G401 (cell line): ENCODE results near the gene RB1. TPM values are rescaled to one million over a fixed set of nuclear protein-coding genes. Genes with fewer than 3 reads are reported as not detected.
A peak's percentile ranks its signal among the peaks of the same experiment; 100 is the strongest.
"Not testable (repeated sequence)": the region's sequence is repeated elsewhere in the genome, so short reads cannot be mapped to it uniquely, and the experiment has no call there.

Experiments
- DNase-seq: peaks from one replicate; pipeline ENCODE4 v3.0.0-alpha.2; 2015; ENCODE audit warnings: low spot score
- in situ Hi-C: cut with HindIII; loops from 2 replicates; pipeline ENCODE4 v1.10.0; 2016; ENCODE audit warnings: low sequenced_read_pairs, mixed read lengths
- total RNA-seq: library from RNA; depleted of rRNA; stranded (reverse); fragments of >200 nt; shearing (Covaris generic); gene quantifications from 2 replicates; pipeline ENCODE4 v1.2.3, GENCODE V29; 2014

Gene RB1
- total RNA-seq, 1 experiment from 2014 or later: 24.8 TPM

- peak; percentile 66 for DNase-seq
- in situ Hi-C loops: no loop called here
Measured at GRCh38 chr13:48334534-48335127, 31.1 kb downstream of the RB1 start.

DNA sequence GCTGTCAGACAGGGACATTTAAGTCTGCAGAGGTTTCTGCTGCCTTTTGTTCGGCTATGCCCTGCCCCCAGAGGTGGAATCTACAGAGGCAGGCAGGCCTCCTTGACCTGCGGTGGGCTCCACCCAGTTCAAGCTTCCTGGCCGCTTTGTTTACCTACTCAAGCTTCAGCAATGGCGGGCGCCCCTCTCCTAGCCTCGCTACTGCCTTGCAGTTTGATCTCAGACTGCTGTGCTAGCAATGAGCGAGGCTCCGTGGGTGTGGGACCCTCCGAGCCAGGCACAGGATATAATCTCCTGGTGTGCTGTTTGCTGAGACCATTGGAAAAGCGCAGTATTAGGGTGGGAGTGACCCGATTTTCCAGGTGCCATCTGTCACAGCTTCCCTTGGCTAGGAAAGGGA lies 35.6 kb downstream of the RB1 start:
- DNase-seq, in situ Hi-C loops: not testable (repeated sequence)

DNA sequence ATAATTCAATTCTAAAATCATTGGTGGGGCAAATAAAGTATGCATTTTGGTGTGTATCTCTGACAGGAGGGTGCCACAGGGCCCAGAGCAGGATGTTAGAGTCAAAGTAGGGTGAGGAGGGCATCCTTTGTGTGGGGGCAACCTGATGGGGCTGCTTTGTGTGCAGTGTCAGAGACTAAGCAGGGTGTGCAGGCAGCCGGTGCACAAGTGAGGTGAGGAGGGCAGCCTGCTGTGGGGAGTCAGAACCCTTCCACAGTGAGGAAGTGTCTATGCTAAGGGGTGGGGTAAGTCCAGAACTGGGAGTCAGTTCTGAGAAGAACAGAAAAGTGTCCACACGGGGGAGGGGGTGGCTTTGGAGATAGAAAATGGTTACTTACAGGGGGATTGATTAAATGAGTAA lies 40.7 kb downstream of the RB1 start:
- in situ Hi-C loops: no loop called here
- DNase-seq: no peak

- no peak for DNase-seq
- in situ Hi-C loops: no loop called here
Measured at GRCh38 chr13:48346583-48346982, 43.0 kb downstream of the RB1 start.

GRCh38 chr13:48349525-48349924 lies 46.0 kb downstream of the RB1 start:
- in situ Hi-C loops: no loop called here
- no peak for DNase-seq

DNA sequence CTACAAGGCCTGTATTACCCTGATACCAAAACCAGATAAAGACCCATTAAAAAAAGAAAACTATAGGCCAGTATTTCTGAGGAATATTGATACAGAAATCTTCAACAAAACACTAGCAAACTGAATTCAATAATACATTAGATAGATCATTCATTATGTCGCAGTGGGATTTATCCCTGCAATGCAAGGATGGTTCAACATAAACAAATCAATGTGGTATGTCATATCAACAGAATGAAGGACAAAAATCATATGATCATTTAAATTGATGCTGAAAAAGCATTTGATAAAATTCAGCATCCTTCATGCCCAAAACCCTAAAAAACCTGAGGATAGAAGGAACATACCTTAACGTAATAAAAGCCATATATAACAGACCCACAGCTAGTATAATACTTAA lies 50.0 kb downstream of the RB1 start:
- in situ Hi-C loops: no loop called here
- no peak for DNase-seq

GRCh38 chr13:48355524-48355923 lies 52.0 kb downstream of the RB1 start:
- in situ Hi-C loops, DNase-seq: not testable (repeated sequence)

GRCh38 chr13:48356750-48357149 lies 53.2 kb downstream of the RB1 start:
- no peak for DNase-seq
- in situ Hi-C loops: no loop called here

DNA sequence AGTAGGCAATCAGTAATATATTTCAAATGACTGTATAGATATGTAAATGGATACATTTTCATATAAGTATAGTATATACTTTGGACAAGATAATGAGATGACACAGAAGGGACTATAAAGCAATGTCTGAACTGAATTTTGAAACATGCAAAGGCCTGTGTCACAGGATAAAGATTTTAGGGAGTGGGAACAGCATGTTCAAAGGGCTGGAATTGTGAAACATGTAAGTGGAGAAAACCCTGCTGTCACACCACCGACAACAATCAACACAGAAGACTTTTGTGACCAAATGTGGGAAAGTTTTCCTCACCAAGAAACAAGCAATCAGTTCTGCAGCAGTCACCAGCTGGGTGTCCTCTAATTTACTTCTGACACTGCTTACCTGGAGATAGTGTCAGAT lies 66.4 kb downstream of the RB1 start:
- no peak for DNase-seq
- in situ Hi-C loops: no loop called here

DNA sequence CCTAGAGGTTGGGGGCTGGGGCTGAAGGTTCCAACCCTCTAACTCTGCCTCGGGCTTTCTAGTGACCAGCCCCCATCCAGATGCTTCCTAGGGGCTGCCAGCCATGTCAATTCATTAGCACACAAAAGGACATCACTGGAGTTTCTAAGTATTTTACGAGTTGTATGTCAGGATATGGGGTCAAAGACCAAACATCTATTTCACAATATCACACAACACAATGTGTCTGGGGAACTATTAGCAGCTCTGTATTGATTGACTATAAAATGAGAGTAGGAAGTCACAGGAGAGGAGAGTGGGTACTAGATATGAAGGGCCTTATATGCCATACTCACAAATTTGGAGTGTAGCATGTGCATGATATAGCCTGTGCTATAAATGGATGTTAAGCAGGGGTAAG lies 67.3 kb downstream of the RB1 start:
- in situ Hi-C loops: no loop called here
- DNase-seq: no peak

DNA sequence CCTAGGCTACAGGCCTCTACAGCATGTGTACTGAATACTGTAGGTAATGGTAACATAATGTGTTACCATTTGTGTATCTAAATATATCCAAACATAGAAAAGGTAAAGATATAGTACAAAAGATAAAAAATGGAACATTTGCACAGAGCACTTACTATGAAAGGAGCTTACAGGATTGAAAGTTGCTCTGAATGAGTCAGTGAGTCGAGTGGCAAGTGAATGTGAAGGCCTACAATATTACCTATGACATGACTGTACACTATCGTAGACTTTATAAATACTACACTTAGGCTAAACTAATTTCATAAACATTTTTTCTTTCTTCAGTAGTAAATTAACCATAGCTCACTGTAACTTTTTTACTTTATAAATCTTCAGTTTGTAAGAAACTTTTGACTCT lies 74.3 kb downstream of the RB1 start:
- in situ Hi-C loops: no loop called here

GRCh38 chr13:48380581-48380980 lies 77.0 kb downstream of the RB1 start:
- in situ Hi-C loops: no loop called here
- no peak for DNase-seq

More for the DNA sequence above, 74.3 kb downstream of the RB1 start:
- DNase-seq: no peak

GRCh38 chr13:48383384-48383783 lies 79.8 kb downstream of the RB1 start:
- in situ Hi-C loops: no loop called here
- DNase-seq: no peak

DNA sequence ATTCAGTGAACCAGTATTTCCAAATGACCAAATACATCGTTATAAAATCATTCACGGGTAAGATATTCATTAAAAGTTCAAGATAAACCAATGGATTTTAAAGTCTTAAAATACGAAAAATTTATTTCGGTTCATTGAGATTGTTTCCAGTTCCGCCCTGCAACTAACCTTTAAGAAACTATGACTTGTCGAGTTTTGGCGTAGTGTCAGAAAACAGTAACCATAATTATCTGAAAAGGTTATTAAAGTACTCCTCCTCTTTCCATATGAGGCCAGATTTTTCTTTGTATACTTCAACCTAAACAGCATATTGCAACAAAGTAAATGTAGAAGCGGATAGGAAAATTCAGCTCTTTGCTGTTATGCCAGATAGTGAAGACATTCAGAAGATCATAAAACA lies 83.3 kb downstream of the RB1 start:
- in situ Hi-C loops: no loop called here
- no peak for DNase-seq

GRCh38 chr13:48391257-48391656 lies 87.7 kb downstream of the RB1 start:
- no peak for DNase-seq
- in situ Hi-C loops: no loop called here

- in situ Hi-C loops: no loop called here
- DNase-seq: no peak
Measured at GRCh38 chr13:48393030-48393697, 89.6 kb downstream of the RB1 start.

DNA sequence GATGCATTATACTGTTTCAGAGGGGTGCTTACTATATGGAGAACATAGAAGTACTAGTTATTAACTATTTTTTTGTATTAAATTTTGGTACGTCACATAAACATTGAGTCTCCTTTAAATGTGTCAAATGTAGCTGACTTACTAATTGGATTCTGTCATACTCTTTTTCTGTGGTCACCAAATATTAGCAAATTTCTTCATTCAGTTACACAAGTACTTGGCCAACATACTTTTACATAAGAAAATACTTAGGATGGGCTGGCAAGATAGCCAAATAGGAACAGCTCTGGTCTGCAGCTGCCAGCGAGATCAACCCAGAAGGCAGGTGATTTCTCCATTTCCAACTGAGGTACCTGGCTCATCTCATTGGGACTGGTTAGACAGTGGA lies 90.1 kb downstream of the RB1 start:
- DNase-seq: no peak
- in situ Hi-C loops: no loop called here

GRCh38 chr13:48397744-48398143 lies 94.2 kb downstream of the RB1 start:
- no peak for DNase-seq
- in situ Hi-C loops: no loop called here

GRCh38 chr13:48398450-48399095 lies 95.0 kb downstream of the RB1 start:
- DNase-seq: no peak
- in situ Hi-C loops: no loop called here

DNA sequence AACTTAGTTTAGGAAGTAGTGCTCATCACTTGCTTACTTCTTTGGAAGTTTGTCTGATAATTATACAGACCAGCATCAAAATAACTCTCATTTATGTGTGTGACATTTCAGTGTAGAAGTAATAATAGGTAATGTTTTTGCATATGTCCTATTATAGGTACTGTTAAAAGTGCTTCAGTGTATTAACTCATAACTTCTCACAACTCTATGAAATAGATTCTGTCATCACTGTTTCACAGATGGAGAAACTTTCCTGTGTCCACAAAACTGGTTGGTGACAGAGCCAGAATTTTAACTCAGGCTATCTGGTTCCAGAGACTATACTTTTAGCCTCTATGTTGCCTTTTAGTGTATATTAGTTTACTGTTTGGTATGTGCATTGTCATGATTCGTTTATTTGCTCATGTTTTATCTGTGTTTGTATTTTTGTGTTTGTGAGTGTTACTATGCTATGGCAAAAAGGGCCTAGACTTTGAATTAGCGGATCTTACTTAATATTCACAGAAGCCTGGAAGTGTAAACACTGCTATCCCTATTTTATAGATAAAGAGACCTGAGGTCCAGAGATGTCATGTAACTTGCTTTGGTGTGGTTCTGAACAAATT lies 96.6 kb downstream of the RB1 start:
- DNase-seq: no peak
- in situ Hi-C loops: no loop called here
